CD4-positive, CD25-positive, alpha-beta regulatory T cell (primary cell): ENCODE measurements around the gene CNOT6L. TPM values are rescaled to one million over a fixed set of nuclear protein-coding genes. Genes with fewer than 3 reads are reported as not detected.
A peak's percentile ranks its signal among the peaks of the same experiment; 100 is the strongest.

ENCODE experiments used
- ATAC-seq, 2 donors: fragments of 150-1000 bp; cut with Tn5 transposase; one replicate each; pipeline ENCODE4 v1.10.0; 2021; ENCODE audit warnings: low read depth in 2 of 2, moderate number of reproducible peaks in 2 of 2, moderate library complexity in 1 of 2
- DNase-seq, 3 donors: peaks; one replicate each; pipeline versions ENCODE4 v3.0.0 to v3.0.0-alpha.2; 2012 to 2022; ENCODE audit warnings: mixed read lengths in 1 of 3
- H3K27ac ChIP-seq: one replicate; pipeline ENCODE4 v1.7.0; 2013; ENCODE audit warnings: mild to moderate bottlenecking, low read length; ENCODE audit not compliant: insufficient read depth, poor library complexity, severe bottlenecking
- H3K27me3 ChIP-seq: one replicate; pipeline ENCODE4 v1.7.0; 2013; ENCODE audit warnings: low read length; ENCODE audit not compliant: control insufficient read depth, insufficient read depth
- H3K36me3 ChIP-seq: one replicate; pipeline ENCODE4 v1.7.0; 2013; ENCODE audit warnings: mild to moderate bottlenecking, low read length, moderate library complexity; ENCODE audit not compliant: control insufficient read depth, insufficient read depth
- H3K4me1 ChIP-seq: 2 replicates; pipeline ENCODE4 v1.7.0; 2013; ENCODE audit warnings: mild to moderate bottlenecking, low read length; ENCODE audit not compliant: insufficient read depth, control insufficient read depth, poor library complexity, severe bottlenecking
- H3K4me3 ChIP-seq: one replicate; pipeline ENCODE4 v1.7.0; 2013; ENCODE audit warnings: low read depth, mild to moderate bottlenecking, low read length, moderate library complexity
- H3K9me3 ChIP-seq, 2 experiments: 1 replicate in 1 of 2; 2 replicates in 1 of 2; pipeline ENCODE4 v1.7.0; 2013; ENCODE audit warnings: low read length in 2 of 2, mild to moderate bottlenecking in 1 of 2, moderate library complexity in 1 of 2; ENCODE audit not compliant: control insufficient read depth in 2 of 2
- H3K27ac Mint-ChIP-seq, 3 donors: one replicate each; pipeline ENCODE4 v1.8.0; 2020 to 2022; ENCODE audit warnings: mild to moderate bottlenecking in 3 of 3, mixed read lengths in 3 of 3, moderate library complexity in 2 of 3
- H3K27me3 Mint-ChIP-seq: one replicate; pipeline ENCODE4 v1.8.0; 2022; ENCODE audit warnings: mild to moderate bottlenecking, mixed read lengths
- H3K36me3 Mint-ChIP-seq: one replicate; pipeline ENCODE4 v1.8.0; 2020; ENCODE audit warnings: mixed read lengths
- H3K4me1 Mint-ChIP-seq, 4 donors: one replicate each; pipeline ENCODE4 v1.8.0; 2020 to 2022; ENCODE audit warnings: mixed read lengths in 4 of 4, mild to moderate bottlenecking in 1 of 4
- H3K4me3 Mint-ChIP-seq, 4 donors: one replicate each; pipeline ENCODE4 v1.8.0; 2020 to 2022; ENCODE audit warnings: mild to moderate bottlenecking in 4 of 4, mixed read lengths in 4 of 4, moderate library complexity in 3 of 4
- H3K9me3 Mint-ChIP-seq, 7 donors: one replicate each; pipeline ENCODE4 v1.8.0; 2020 to 2022; ENCODE audit warnings: mixed read lengths in 7 of 7, mild to moderate bottlenecking in 3 of 7, moderate library complexity in 2 of 7
- polyA plus RNA-seq, 4 donors: library from polyadenylated mRNA; unstranded; fragments of 300-500 nt; fragmentation: Illumina TruSeq; gene quantifications; one replicate each; pipeline ENCODE4 v1.2.3, GENCODE V29; 2021
- total RNA-seq: library from RNA; stranded (reverse); gene quantifications from one replicate; pipeline ENCODE4 v1.2.3, GENCODE V29; 2022

Gene CNOT6L
- total and polyA plus RNA-seq, 5 donors from 2014 or later: 44.1 to 237 (median 54.2) TPM

DNA sequence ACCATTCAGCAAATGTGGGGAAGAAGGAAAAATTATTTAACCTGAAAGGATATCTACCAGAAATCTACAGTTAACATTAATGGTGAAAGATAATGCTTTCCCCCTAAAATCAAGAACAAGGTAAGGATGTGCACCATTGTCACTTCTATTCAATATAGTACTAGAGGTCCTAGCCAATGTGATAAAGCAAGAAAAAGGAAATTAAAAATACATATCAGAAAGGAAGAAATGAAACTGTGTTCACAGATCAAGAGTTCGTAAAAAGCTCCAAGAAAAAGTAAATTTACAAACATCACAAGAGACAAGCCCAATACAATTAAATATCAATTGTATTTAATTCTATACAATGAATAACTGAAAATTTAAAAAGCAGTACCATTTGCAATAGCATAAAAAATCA, 57.6 kb downstream of the CNOT6L start:
- Mint-ChIP-seq H3K27me3 (no peaks in the 10 kb centered on the region), H3K9me3 (peaks cover 0 to 16% (median 11%) of the 10 kb centered on the region in 7 donors), H3K4me3 (peak overlapping the region in 1 of 4 donors; percentile 66), H3K27ac (no peak overlapping the region), H3K4me1 (peaks cover 36 to 69% (median 51%) of the 10 kb centered on the region in 4 donors), H3K36me3 (peaks cover 76% of the 10 kb centered on the region)
- Histone ChIP-seq H3K27me3 (no peaks in the 10 kb centered on the region), H3K9me3 (peaks cover 9 to 17% of the 10 kb centered on the region in 2 experiments), H3K4me1 (no peaks in the 10 kb centered on the region), H3K27ac (no peak overlapping the region), H3K36me3 (peaks cover 81% of the 10 kb centered on the region), H3K4me3 (no peak overlapping the region)
- ATAC-seq: no peak
- DNase-seq: no peak

DNA sequence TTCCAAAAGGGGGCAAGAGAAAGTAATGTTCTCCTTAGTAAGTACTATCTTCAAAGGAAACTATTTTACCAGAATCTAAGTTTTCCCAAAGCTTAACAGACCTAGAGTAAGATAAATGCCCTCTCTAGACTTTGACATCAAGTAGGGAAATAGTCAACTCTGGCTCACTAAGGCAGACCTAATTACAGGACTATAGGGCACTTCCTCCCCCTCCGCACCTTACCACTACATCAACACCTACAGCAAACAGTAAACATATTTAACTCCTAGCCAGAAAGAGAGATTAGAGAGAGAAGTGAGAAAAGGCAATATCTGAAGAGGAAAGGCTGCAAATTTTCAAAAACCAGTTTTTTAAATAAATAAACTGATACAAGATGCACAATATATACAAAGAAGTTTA, 60.4 kb downstream of the CNOT6L start:
- H3K4me1 Mint-ChIP-seq: peaks cover 42 to 62% (median 48%) of the 10 kb centered on the region in 4 donors
- H3K9me3 Mint-ChIP-seq: peaks cover 0 to 16% (median 11%) of the 10 kb centered on the region in 7 donors
- DNase-seq: no peak
- H3K4me3 Mint-ChIP-seq: peak overlapping the region in 2 of 4 donors; percentile 40 to 51
- H3K27ac Mint-ChIP-seq: no peak overlapping the region
- no peak for ATAC-seq
- no peaks in the 10 kb centered on the region for H3K27me3 ChIP-seq
- H3K4me3 ChIP-seq: no peak overlapping the region
- peaks cover 70% of the 10 kb centered on the region for H3K36me3 Mint-ChIP-seq
- no peak overlapping the region for H3K27ac ChIP-seq
- no peaks in the 10 kb centered on the region for H3K4me1 ChIP-seq
- H3K36me3 ChIP-seq: peaks cover 70% of the 10 kb centered on the region
- peaks cover 9 to 17% of the 10 kb centered on the region in 2 experiments for H3K9me3 ChIP-seq
- no peaks in the 10 kb centered on the region for H3K27me3 Mint-ChIP-seq

DNA sequence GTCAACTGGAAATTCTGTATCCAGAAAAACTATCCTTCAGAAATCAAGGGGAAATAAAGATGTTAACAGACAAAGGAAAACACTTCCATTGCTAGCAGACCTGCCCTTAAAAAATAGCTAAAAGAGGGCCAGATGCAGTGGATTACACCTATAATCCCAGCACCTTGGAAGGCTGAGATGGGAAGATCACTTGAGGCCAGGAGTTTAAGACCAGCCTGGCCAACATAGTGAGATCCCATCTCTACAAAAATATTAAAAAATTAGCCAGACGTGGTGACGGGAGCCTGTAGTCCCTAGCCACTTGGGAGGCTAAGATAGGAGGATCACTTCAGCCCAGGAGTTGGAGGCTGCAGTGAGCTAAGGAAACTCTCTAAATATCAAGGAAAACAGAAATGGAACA, 67.4 kb downstream of the CNOT6L start:
- peak overlapping the region in 1 of 4 donors; percentile 38 for H3K4me3 Mint-ChIP-seq
- Histone ChIP-seq H3K27ac (no peak overlapping the region), H3K4me1 (no peaks in the 10 kb centered on the region), H3K4me3 (no peak overlapping the region), H3K36me3 (peaks cover 72% of the 10 kb centered on the region), H3K9me3 (peaks cover 7 to 8% of the 10 kb centered on the region in 2 experiments), H3K27me3 (no peaks in the 10 kb centered on the region)
- peaks cover 26 to 46% (median 34%) of the 10 kb centered on the region in 4 donors for H3K4me1 Mint-ChIP-seq
- no peak overlapping the region for H3K27ac Mint-ChIP-seq
- no peak for DNase-seq
- ATAC-seq: no peak
- no peaks in the 10 kb centered on the region for H3K27me3 Mint-ChIP-seq
- peaks cover 34% of the 10 kb centered on the region for H3K36me3 Mint-ChIP-seq
- peaks cover 0 to 14% (median 0%) of the 10 kb centered on the region in 7 donors for H3K9me3 Mint-ChIP-seq

DNA sequence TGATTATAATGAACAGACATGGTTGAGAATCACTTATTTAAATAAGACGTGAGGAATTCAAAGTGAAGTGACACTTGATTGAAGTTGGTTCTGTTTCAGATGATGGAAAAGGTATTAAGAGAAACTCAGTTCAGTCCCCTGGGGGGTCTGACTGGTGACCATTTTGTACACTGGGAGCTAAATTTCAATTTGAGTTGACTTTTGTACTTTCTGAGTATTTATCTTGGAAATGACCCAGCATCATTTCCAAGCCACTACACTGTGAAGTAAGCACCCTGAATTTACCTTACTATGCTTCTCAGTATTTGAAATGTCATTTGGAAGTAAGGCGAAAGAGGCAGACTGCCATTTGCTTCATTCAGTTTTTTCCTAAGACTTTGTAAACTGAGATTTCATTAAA, 73.4 kb downstream of the CNOT6L start:
- peaks cover 69% of the 10 kb centered on the region for H3K36me3 ChIP-seq
- H3K4me3 Mint-ChIP-seq: no peak overlapping the region
- no peaks in the 10 kb centered on the region for H3K27me3 ChIP-seq
- H3K4me1 Mint-ChIP-seq: peaks cover 20 to 56% (median 43%) of the 10 kb centered on the region in 4 donors
- H3K27ac ChIP-seq: no peak overlapping the region
- ATAC-seq: no peak
- peaks cover 26% of the 10 kb centered on the region for H3K36me3 Mint-ChIP-seq
- H3K4me3 ChIP-seq: no peak overlapping the region
- DNase-seq: no peak
- H3K27ac Mint-ChIP-seq: no peak overlapping the region
- H3K9me3 Mint-ChIP-seq: peaks cover 0 to 2% (median 0%) of the 10 kb centered on the region in 7 donors
- no peaks in the 10 kb centered on the region for H3K4me1 ChIP-seq
- H3K27me3 Mint-ChIP-seq: no peaks in the 10 kb centered on the region
- no peaks in the 10 kb centered on the region for H3K9me3 ChIP-seq

DNA sequence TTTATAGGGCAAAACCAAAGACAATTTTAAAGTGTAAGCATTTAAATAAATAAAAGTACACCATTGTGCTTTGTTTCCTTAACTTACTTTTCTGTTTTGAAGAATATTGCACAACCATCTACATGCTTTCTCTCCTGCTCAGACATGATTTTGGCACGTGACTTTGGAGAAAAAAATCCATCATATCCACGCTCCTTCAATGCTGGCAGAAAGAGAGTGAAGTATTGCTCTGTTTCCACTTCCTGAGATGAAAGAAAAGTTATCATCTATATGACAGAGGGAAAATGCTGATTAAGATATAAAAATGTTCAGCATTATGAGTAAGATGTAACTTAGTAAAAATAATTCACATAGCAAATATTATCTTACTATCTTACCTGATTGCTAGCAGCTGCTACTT, 77.1 kb downstream of the CNOT6L start:
- peaks cover 35 to 61% (median 43%) of the 10 kb centered on the region in 4 donors for H3K4me1 Mint-ChIP-seq

DNA sequence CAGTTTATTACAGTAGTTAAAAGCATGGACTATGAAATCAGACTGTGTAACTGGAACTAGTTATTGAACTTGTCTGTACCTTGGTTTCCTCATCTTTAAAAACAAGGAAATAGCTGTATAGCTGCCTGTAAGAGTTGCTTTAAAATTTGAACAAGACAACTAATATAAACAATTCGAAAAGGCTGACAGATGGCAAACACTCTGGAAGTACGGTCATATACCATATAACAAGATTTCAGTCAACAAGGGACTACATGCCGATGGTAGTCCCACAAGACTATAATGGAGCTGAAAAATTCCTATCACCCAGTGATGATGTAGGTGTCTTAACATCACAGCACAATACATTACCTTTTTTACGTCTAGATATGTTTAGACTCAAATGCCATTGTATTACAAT, 78.7 kb downstream of the CNOT6L start:
- Mint-ChIP-seq H3K9me3 (no peaks in the 10 kb centered on the region), H3K27ac (peak overlapping the region in 1 of 3 donors; percentile 12), H3K36me3 (peaks cover 51% of the 10 kb centered on the region), H3K27me3 (no peaks in the 10 kb centered on the region), H3K4me1 (peaks cover 40 to 64% (median 52%) of the 10 kb centered on the region in 4 donors), H3K4me3 (no peak overlapping the region)
- Histone ChIP-seq H3K27ac (no peak overlapping the region), H3K4me1 (peaks cover 18% of the 10 kb centered on the region), H3K9me3 (no peaks in the 10 kb centered on the region), H3K27me3 (no peaks in the 10 kb centered on the region), H3K36me3 (peaks cover 60% of the 10 kb centered on the region), H3K4me3 (no peak overlapping the region)
- ATAC-seq: no peak
- no peak for DNase-seq

More for the DNA sequence above, 77.1 kb downstream of the CNOT6L start:
- peak overlapping the region in 1 of 3 donors; percentile 52 for H3K27ac Mint-ChIP-seq
- no peak overlapping the region for H3K4me3 Mint-ChIP-seq
- peaks cover 3% of the 10 kb centered on the region for H3K4me1 ChIP-seq
- DNase-seq (no peak), ATAC-seq (no peak)
- H3K27ac ChIP-seq: no peak overlapping the region
- H3K27me3 Mint-ChIP-seq: no peaks in the 10 kb centered on the region
- peaks cover 71% of the 10 kb centered on the region for H3K36me3 ChIP-seq
- H3K27me3 ChIP-seq: no peaks in the 10 kb centered on the region
- H3K9me3 ChIP-seq: no peaks in the 10 kb centered on the region
- H3K36me3 Mint-ChIP-seq: peaks cover 50% of the 10 kb centered on the region
- no peaks in the 10 kb centered on the region for H3K9me3 Mint-ChIP-seq
- H3K4me3 ChIP-seq: no peak overlapping the region

DNA sequence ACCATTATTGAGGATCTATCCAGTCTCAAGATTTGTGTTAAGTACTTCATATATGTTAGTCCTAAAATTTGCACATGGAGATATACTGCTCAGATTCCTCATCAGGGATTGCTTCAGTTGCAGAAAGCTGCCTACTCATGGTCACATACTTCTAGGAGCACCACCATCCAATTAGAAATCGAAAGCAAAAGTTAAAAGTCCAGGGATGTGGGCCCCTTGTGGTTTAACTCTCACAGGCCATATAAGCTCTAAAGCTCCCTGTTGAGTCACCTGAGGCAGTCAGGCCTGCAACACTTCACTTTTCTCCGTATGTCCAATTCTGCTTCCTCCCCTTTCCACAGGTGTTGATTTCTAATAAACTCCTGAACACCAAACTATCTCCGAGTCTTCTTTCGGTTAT, 84.2 kb downstream of the CNOT6L start:
- no peaks in the 10 kb centered on the region for H3K27me3 ChIP-seq
- peak; percentile 75 to 82 for ATAC-seq
- no peaks in the 10 kb centered on the region for H3K9me3 ChIP-seq
- no peaks in the 10 kb centered on the region for H3K27me3 Mint-ChIP-seq
- H3K27ac Mint-ChIP-seq: peak overlapping the region; percentile 57 to 86 (median 78)
- H3K4me3 Mint-ChIP-seq: peak overlapping the region in 3 of 4 donors; percentile 39 to 65 (median 54)
- H3K9me3 Mint-ChIP-seq: no peaks in the 10 kb centered on the region
- peaks cover 22% of the 10 kb centered on the region for H3K4me1 ChIP-seq
- H3K27ac ChIP-seq: peak overlapping the region; percentile 37
- peaks cover 57% of the 10 kb centered on the region for H3K36me3 Mint-ChIP-seq
- H3K4me1 Mint-ChIP-seq: peaks cover 39 to 84% (median 64%) of the 10 kb centered on the region in 4 donors
- peak overlapping the region; percentile 58 for H3K4me3 ChIP-seq
- peak; percentile 9 to 81 (median 29) for DNase-seq
- peaks cover 59% of the 10 kb centered on the region for H3K36me3 ChIP-seq

DNA sequence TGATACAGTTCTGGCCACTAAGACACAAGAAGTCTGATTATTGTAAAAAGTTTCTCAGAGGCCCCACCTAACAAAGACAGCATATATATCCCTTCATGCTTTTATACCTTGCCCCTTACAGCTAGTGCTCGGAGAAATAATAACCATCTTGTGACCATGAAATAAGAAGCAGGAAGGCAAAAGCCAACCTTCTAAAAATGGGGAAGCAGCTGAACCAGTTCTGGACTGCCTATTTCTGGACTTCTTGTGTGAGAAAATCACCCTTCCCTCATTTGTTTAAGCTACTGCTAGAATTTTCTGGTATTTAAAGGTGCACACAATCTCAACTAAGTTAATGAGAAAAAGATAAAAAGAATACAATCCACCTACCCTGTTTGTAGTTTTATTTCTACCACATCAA, 87.5 kb downstream of the CNOT6L start:
- no peak overlapping the region for H3K4me3 ChIP-seq
- H3K9me3 ChIP-seq: no peaks in the 10 kb centered on the region
- H3K4me3 Mint-ChIP-seq: no peak overlapping the region
- H3K27ac ChIP-seq: no peak overlapping the region
- DNase-seq (no peak), ATAC-seq (no peak)
- peaks cover 68% of the 10 kb centered on the region for H3K36me3 ChIP-seq
- no peaks in the 10 kb centered on the region for H3K27me3 ChIP-seq
- H3K27ac Mint-ChIP-seq: peak overlapping the region; percentile 1 to 66 (median 25)
- peaks cover 30 to 65% (median 48%) of the 10 kb centered on the region in 4 donors for H3K4me1 Mint-ChIP-seq
- H3K27me3 Mint-ChIP-seq: no peaks in the 10 kb centered on the region
- H3K36me3 Mint-ChIP-seq: peaks cover 46% of the 10 kb centered on the region
- peaks cover 20% of the 10 kb centered on the region for H3K4me1 ChIP-seq
- no peaks in the 10 kb centered on the region for H3K9me3 Mint-ChIP-seq
